Measurements from ENCODE around the gene PKP2.
A peak's percentile ranks its signal among the peaks of the same experiment; 100 is the strongest.

DNA sequence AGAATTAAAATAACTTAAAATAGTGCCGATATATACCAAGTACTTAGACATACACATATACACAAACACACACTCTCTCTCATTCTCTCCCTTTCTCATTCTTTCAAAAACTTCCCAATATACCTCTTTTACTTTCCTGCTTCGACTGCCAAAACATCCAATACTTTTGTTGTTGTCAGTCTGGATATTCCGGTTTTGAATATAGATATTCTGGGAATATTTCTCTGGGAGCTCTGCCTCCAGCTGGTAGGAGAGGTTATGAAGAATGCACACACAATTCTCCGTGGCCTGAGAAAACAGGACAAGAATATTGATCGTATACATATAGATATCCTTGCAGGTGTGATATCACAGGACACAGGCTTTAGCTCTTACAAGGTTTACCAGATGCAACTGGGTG, 74.2 kb downstream of the PKP2 start:
- TF ChIP-seq CTCF (conservative IDR thresholded peaks at IDR 0.05) = peak; percentile 50
- TF ChIP-seq ZFX (IDR thresholded peaks at IDR 0.05) = no peak

Data from C4-2B (cell line).